ENCODE measurements around the gene SLC12A2. TPM values are rescaled to one million over a fixed set of nuclear protein-coding genes. Genes with fewer than 3 reads are reported as not detected.
A peak's percentile ranks its signal among the peaks of the same experiment; 100 is the strongest.

Gene SLC12A2
- total and polyA plus RNA-seq, 7 donors, result 1.7 to 25.8 (median 11.7) TPM

DNA sequence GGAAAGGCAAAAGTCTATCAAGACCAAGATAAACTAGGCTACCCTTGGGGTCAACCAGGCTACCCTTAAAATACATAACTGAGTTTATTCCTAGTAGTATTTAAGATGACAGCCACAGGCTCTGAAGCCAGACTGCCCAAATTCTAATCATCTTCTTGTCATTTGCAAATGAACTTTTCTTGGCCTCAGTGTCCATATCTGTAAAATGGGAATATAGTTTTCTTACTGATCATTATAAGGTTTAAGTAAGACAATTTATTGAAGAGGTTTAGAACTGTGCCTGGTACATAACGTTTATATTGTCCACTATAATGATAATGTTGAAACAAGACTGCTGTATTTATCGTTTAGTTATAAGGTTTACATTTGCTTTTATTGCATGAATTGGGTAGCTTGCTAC, 112.5 kb downstream of the SLC12A2 start:
- ATAC-seq, result no peak

DNA sequence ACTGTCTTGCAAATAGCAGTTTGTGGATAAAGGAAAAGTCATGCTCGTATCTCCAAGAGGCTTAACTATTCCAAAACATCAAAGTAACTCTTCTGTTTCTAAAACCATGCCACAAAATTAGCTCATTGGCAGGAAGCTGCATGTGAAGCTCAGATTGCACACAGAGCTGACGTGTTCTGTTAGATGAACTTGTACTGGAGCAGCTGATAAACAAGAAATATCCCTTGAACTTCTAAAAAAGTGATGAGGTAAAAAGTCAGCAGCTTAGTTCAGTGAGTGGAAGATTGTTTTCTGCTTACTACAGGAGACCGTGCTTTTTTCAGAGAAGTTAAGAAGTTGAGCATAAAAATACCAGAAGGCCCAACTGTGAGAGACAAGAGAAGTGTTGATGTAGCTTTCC, 113.2 kb downstream of the SLC12A2 start:
- Histone ChIP-seq H3K4me3 (no peak overlapping the region), H3K27me3 (ENCODE audit: insufficient read depth in 3 of 3, low read length in 2 of 3) (no peaks in the 10 kb centered on the region), H3K27ac (peak overlapping the region; percentile 88), H3K4me1 (peaks cover 50% of the 10 kb centered on the region), H3K36me3 (ENCODE audit: insufficient read depth in 1 of 2, low read depth in 1 of 2) (no peaks in the 10 kb centered on the region), H3K9me3 (no peaks in the 10 kb centered on the region)
- TF ChIP-seq, protein P1, sequence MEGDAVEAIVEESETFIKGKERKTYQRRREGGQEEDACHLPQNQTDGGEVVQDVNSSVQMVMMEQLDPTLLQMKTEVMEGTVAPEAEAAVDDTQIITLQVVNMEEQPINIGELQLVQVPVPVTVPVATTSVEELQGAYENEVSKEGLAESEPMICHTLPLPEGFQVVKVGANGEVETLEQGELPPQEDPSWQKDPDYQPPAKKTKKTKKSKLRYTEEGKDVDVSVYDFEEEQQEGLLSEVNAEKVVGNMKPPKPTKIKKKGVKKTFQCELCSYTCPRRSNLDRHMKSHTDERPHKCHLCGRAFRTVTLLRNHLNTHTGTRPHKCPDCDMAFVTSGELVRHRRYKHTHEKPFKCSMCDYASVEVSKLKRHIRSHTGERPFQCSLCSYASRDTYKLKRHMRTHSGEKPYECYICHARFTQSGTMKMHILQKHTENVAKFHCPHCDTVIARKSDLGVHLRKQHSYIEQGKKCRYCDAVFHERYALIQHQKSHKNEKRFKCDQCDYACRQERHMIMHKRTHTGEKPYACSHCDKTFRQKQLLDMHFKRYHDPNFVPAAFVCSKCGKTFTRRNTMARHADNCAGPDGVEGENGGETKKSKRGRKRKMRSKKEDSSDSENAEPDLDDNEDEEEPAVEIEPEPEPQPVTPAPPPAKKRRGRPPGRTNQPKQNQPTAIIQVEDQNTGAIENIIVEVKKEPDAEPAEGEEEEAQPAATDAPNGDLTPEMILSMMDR (IDR thresholded peaks at IDR 0.05), result no peak
- ATAC-seq (peak in 2 of 4 donors; percentile 29 to 59), DNase-seq (no peak)
- intact Hi-C loops (cut with DNase I), result loop anchor here (5.0 to 10.0 kb wide), 4 partner anchors 114 to 532 kb away; partner anchors contain the start of gene SLC12A2 (in 1 of the 2)
- WGBS, 3 donors, result 23 to 37% (median 23%) methylated on average over 3 of the region's 3 CpGs

More for the DNA sequence above, 112.5 kb downstream of the SLC12A2 start:
- no peak overlapping the region for H3K4me3 ChIP-seq
- no peak for DNase-seq
- H3K9me3 ChIP-seq, result no peaks in the 10 kb centered on the region
- H3K27me3 ChIP-seq (ENCODE audit: insufficient read depth in 3 of 3, low read length in 2 of 3), result no peaks in the 10 kb centered on the region
- no peaks in the 10 kb centered on the region for H3K36me3 ChIP-seq (ENCODE audit: insufficient read depth in 1 of 2, low read depth in 1 of 2)
- TF ChIP-seq, protein P1 (IDR thresholded peaks at IDR 0.05), result no peak
- H3K4me1 ChIP-seq, result peaks cover 50% of the 10 kb centered on the region
- intact Hi-C loops (cut with DNase I), result loop anchor here (5.0 to 10.0 kb wide), 4 partner anchors 114 to 531 kb away; partner anchors contain the start of gene SLC12A2 (in 1 of the 2)
- WGBS, 3 donors, result 91 to 98% (median 92%) methylated on average over 2 of the region's 2 CpGs
- peak overlapping the region; percentile 88 for H3K27ac ChIP-seq

- peak; percentile 19 to 73 (median 48) for ATAC-seq
- Histone ChIP-seq H3K4me1 (peaks cover 47% of the 10 kb centered on the region), H3K9me3 (no peaks in the 10 kb centered on the region), H3K36me3 (ENCODE audit: insufficient read depth in 1 of 2, low read depth in 1 of 2) (no peaks in the 10 kb centered on the region), H3K27ac (peak overlapping the region; percentile 88), H3K27me3 (ENCODE audit: insufficient read depth in 3 of 3, low read length in 2 of 3) (no peaks in the 10 kb centered on the region), H3K4me3 (no peak overlapping the region)
- intact Hi-C loops (cut with DNase I), result loop anchor here (2.0 to 10.0 kb wide), 5 partner anchors 116 to 533 kb away; partner anchors contain the start of gene SLC12A2 (in 1 of the 2)
- TF ChIP-seq, protein P1 (IDR thresholded peaks at IDR 0.05), result no peak
- no peak for DNase-seq
- WGBS, 3 donors, result 50 to 74% (median 57%) methylated on average over 4 of the region's 4 CpGs
These were observed 114.4 kb downstream of the SLC12A2 start for GRCh38 chr5:128197896-128198522.

DNA sequence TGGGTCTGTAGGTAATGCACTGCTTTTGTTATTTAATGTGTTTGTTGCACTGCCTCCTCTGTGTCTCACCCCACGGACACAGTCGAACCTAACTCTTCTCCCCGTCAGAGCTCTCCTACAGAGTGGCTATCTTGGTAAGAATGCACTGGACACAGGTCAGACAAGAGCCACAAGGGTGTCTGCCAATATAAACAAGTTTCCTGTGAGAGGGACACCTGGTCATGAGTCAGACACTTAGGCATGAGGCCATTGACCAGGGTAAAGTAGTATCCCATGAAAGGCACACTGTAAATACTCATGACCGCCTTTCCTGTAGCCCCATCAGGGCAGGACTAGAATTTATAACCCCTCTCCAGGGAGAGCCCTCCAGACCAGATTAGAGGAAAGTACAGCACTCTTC, 115.5 kb downstream of the SLC12A2 start:
- H3K4me1 ChIP-seq, result peaks cover 42% of the 10 kb centered on the region
- intact Hi-C loops (cut with DNase I), result loop anchor here (2.0 to 10.0 kb wide), 5 partner anchors 117 to 534 kb away; partner anchors contain the start of gene SLC12A2 (in 1 of the 2)
- ATAC-seq (peak; percentile 65 to 84 (median 77)), DNase-seq (no peak)
- H3K36me3 ChIP-seq (ENCODE audit: insufficient read depth in 1 of 2, low read depth in 1 of 2), result no peaks in the 10 kb centered on the region
- TF ChIP-seq, protein P1 (IDR thresholded peaks at IDR 0.05), result no peak
- H3K27me3 ChIP-seq (ENCODE audit: insufficient read depth in 3 of 3, low read length in 2 of 3), result no peaks in the 10 kb centered on the region
- H3K27ac ChIP-seq, result peak overlapping the region; percentile 88
- no peak overlapping the region for H3K4me3 ChIP-seq
- no peaks in the 10 kb centered on the region for H3K9me3 ChIP-seq
- WGBS, 3 donors, result 19 to 35% (median 25%) methylated on average over 4 of the region's 4 CpGs
